Ovary (tissue), 3 donors: Measurements from ENCODE around the gene DOCK2.

Experiments
- CTCF ChIP-seq, 3 donors: fragments of 450-650 bp in 2 of 3; fragments of 200-600 bp in 1 of 3; IDR thresholded peaks; one replicate each; pipeline versions ENCODE4 v1.5.1 to v1.8.0; 2016 to 2022; ENCODE audit warnings: antibody characterized with exemption in 3 of 3, mild to moderate bottlenecking in 1 of 3
- EP300 ChIP-seq: sonication (generic); formaldehyde crosslinking; IDR thresholded peaks from one replicate; pipeline ENCODE4 v1.6.1; 2017; ENCODE audit warnings: antibody characterized with exemption
- POLR2A ChIP-seq: fragments of 450-650 bp; IDR thresholded peaks from one replicate; pipeline ENCODE4 v1.6.1; 2017; ENCODE audit warnings: antibody characterized with exemption, mild to moderate bottlenecking, moderate library complexity
- donor health status: DM: no; HTN: no; CAD: no.

GRCh38 chr5:169905017-169905416, 267.9 kb downstream of the DOCK2 start:
- TF ChIP-seq CTCF (IDR thresholded peaks at IDR 0.05) (no peak), POLR2A (no peak), EP300 (no peak)
